ENCODE measurements around the gene GYS1. TPM values are rescaled to one million over a fixed set of nuclear protein-coding genes. Genes with fewer than 3 reads are reported as not detected.

Gene GYS1
- total RNA-seq, 1 experiment from 2014 or later = 62.7 TPM

- H3K9me3 ChIP-seq = peaks cover 20% of the 10 kb centered on the region
- no TSS peak for BruUV-seq (replicated peaks)
- ChIA-PET POLR2A (no interaction called here), CTCF (no interaction called here)
- Mint-ChIP-seq H3K4me1 (ENCODE audit: low read depth, unreplicated experiment) (no peaks in the 10 kb centered on the region), H3K27me3 (ENCODE audit: insufficient read depth, unreplicated experiment) (no peaks in the 10 kb centered on the region), H3K36me3 (ENCODE audit: insufficient read depth, unreplicated experiment) (peaks cover 6% of the 10 kb centered on the region), H3K4me3 (ENCODE audit: unreplicated experiment) (no peak overlapping the region), H3K9me3 (ENCODE audit: unreplicated experiment) (peaks cover 10% of the 10 kb centered on the region), H3K27ac (ENCODE audit: unreplicated experiment) (no peak overlapping the region)
- no peaks in the 10 kb centered on the region for H3K4me1 ChIP-seq
- no peak overlapping the region for H3K4me3 ChIP-seq (ENCODE audit: low read depth, low read length)
- DNase-seq = no peak
- H3K27me3 ChIP-seq (replicated peaks; ENCODE audit: control insufficient read depth, insufficient read depth, low read length) = no peaks in the 10 kb centered on the region
- TF ChIP-seq, protein P1, sequence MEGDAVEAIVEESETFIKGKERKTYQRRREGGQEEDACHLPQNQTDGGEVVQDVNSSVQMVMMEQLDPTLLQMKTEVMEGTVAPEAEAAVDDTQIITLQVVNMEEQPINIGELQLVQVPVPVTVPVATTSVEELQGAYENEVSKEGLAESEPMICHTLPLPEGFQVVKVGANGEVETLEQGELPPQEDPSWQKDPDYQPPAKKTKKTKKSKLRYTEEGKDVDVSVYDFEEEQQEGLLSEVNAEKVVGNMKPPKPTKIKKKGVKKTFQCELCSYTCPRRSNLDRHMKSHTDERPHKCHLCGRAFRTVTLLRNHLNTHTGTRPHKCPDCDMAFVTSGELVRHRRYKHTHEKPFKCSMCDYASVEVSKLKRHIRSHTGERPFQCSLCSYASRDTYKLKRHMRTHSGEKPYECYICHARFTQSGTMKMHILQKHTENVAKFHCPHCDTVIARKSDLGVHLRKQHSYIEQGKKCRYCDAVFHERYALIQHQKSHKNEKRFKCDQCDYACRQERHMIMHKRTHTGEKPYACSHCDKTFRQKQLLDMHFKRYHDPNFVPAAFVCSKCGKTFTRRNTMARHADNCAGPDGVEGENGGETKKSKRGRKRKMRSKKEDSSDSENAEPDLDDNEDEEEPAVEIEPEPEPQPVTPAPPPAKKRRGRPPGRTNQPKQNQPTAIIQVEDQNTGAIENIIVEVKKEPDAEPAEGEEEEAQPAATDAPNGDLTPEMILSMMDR (IDR thresholded peaks at IDR 0.05; ENCODE audit: insufficient read depth in 1 of 2, low read depth in 1 of 2, low read length in 1 of 2, severe bottlenecking in 1 of 2, unreplicated experiment in 1 of 2) = no peak
- intact Hi-C loops (cut with micrococcal nuclease; ENCODE audit: unreplicated experiment) = no loop called here
- no peaks in the 10 kb centered on the region; the same call in 1 of the 2 replicates for H3K36me3 ChIP-seq (ENCODE audit: control insufficient read depth, insufficient read depth, low read length)
These were observed 46.4 kb downstream of the GYS1 start for GRCh38 chr19:48946463-48947257.

DNA sequence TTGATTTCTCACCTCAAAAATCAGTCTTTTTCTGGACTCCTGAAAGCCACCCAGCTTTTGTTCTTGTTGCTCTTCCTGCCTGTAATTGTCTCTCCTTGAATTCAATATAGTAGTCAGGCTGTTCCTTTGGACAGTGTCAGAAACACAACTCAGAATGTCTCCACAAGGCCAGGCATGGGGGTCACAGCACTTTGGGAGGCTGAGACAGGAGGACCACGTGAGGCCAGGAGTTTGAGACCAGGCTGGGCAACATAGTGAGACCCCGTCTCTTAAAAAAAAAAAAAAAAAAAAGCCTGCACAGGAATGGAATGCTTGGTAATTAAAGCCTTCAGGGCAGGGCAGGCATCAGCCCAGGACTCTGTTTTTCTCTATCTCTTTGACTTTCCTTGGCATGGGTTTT lies 47.3 kb downstream of the GYS1 start:
- intact Hi-C loops (cut with micrococcal nuclease; ENCODE audit: unreplicated experiment) = no loop called here
- no peaks in the 10 kb centered on the region; the same call in 1 of the 2 replicates for H3K36me3 ChIP-seq (ENCODE audit: control insufficient read depth, insufficient read depth, low read length)
- no TSS peak for BruUV-seq (replicated peaks)
- ChIA-PET POLR2A (no interaction called here), CTCF (no interaction called here)
- Mint-ChIP-seq H3K27ac (ENCODE audit: unreplicated experiment) (no peak overlapping the region), H3K4me1 (ENCODE audit: low read depth, unreplicated experiment) (no peaks in the 10 kb centered on the region), H3K9me3 (ENCODE audit: unreplicated experiment) (peaks cover 10% of the 10 kb centered on the region), H3K36me3 (ENCODE audit: insufficient read depth, unreplicated experiment) (peaks cover 11% of the 10 kb centered on the region), H3K27me3 (ENCODE audit: insufficient read depth, unreplicated experiment) (no peaks in the 10 kb centered on the region), H3K4me3 (ENCODE audit: unreplicated experiment) (no peak overlapping the region)
- TF ChIP-seq, protein P1 (IDR thresholded peaks at IDR 0.05; ENCODE audit: insufficient read depth in 1 of 2, low read depth in 1 of 2, low read length in 1 of 2, severe bottlenecking in 1 of 2, unreplicated experiment in 1 of 2) = no peak
- no peak for DNase-seq
- H3K4me1 ChIP-seq = no peaks in the 10 kb centered on the region
- H3K4me3 ChIP-seq (ENCODE audit: low read depth, low read length) = no peak overlapping the region
- H3K9me3 ChIP-seq = peaks cover 27% of the 10 kb centered on the region
- no peaks in the 10 kb centered on the region for H3K27me3 ChIP-seq (replicated peaks; ENCODE audit: control insufficient read depth, insufficient read depth, low read length)

- peaks cover 12% of the 10 kb centered on the region for H3K36me3 Mint-ChIP-seq (ENCODE audit: insufficient read depth, unreplicated experiment)
- H3K4me1 ChIP-seq = no peaks in the 10 kb centered on the region
- no peaks in the 10 kb centered on the region for H3K27me3 ChIP-seq (replicated peaks; ENCODE audit: control insufficient read depth, insufficient read depth, low read length)
- no peak for DNase-seq
- no peaks in the 10 kb centered on the region for H3K27me3 Mint-ChIP-seq (ENCODE audit: insufficient read depth, unreplicated experiment)
- H3K9me3 Mint-ChIP-seq (ENCODE audit: unreplicated experiment) = peaks cover 10% of the 10 kb centered on the region
- no peaks in the 10 kb centered on the region for H3K4me1 Mint-ChIP-seq (ENCODE audit: low read depth, unreplicated experiment)
- H3K27ac Mint-ChIP-seq (ENCODE audit: unreplicated experiment) = no peak overlapping the region
- H3K36me3 ChIP-seq (ENCODE audit: control insufficient read depth, insufficient read depth, low read length) = no peaks in the 10 kb centered on the region; the same call in 1 of the 2 replicates
- TF ChIP-seq, protein P1 (IDR thresholded peaks at IDR 0.05; ENCODE audit: insufficient read depth in 1 of 2, low read depth in 1 of 2, low read length in 1 of 2, severe bottlenecking in 1 of 2, unreplicated experiment in 1 of 2) = no peak
- peaks cover 30% of the 10 kb centered on the region for H3K9me3 ChIP-seq
- ChIA-PET POLR2A (no interaction called here), CTCF (no interaction called here)
- no peak overlapping the region for H3K4me3 Mint-ChIP-seq (ENCODE audit: unreplicated experiment)
- H3K4me3 ChIP-seq (ENCODE audit: low read depth, low read length) = no peak overlapping the region
- BruUV-seq (replicated peaks) = no TSS peak
- intact Hi-C loops (cut with micrococcal nuclease; ENCODE audit: unreplicated experiment) = no loop called here
These were observed 47.7 kb downstream of the GYS1 start for GRCh38 chr19:48945415-48945814.
